Gastroesophageal sphincter (tissue), 4 donors: ENCODE data around the gene CYP2J2. TPM values are rescaled to one million over a fixed set of nuclear protein-coding genes. Genes with fewer than 3 reads are reported as not detected.
"Not testable (repeated sequence)": the region's sequence is repeated elsewhere in the genome, so short reads cannot be mapped to it uniquely, and the experiment has no call there.

ENCODE experiments used
- ATAC-seq: fragments of 150-250 bp; one replicate; pipeline ENCODE4 v1.9.1; 2016; ENCODE audit warnings: mild to moderate bottlenecking, moderate library complexity
- H3K27ac ChIP-seq, 4 donors: fragments of 200-600 bp; sonication (generic) in 3 of 4; 1 replicate in 3 of 4; 2 replicates in 1 of 4; pipeline ENCODE4 v1.5.1; 2016 to 2019
- H3K27me3 ChIP-seq: fragments of 200-600 bp; sonication (generic); one replicate; pipeline ENCODE4 v1.5.1; 2019
- H3K36me3 ChIP-seq, 2 donors: fragments of 200-600 bp; sonication (generic); one replicate each; pipeline ENCODE4 v1.5.1; 2019; ENCODE audit warnings: control low read depth in 1 of 2
- H3K4me1 ChIP-seq, 3 donors: fragments of 200-600 bp; sonication (generic); 1 replicate in 2 of 3; 2 replicates in 1 of 3; pipeline ENCODE4 v1.5.1; 2016 to 2019; ENCODE audit warnings: control low read depth in 2 of 3
- H3K4me3 ChIP-seq, 2 donors: fragments of 200-600 bp; sonication (generic); one replicate each; pipeline ENCODE4 v1.5.1; 2019; ENCODE audit warnings: mild to moderate bottlenecking in 1 of 2, moderate library complexity in 1 of 2
- H3K9me3 ChIP-seq, 3 donors: fragments of 200-600 bp; sonication (generic); one replicate each; pipeline ENCODE4 v1.5.1; 2017 to 2019; ENCODE audit warnings: control low read depth in 2 of 3
- EP300 ChIP-seq: sonication (generic); formaldehyde crosslinking; IDR thresholded peaks from one replicate; pipeline ENCODE4 v1.6.1; 2017; ENCODE audit warnings: antibody characterized with exemption, mild to moderate bottlenecking
- POLR2A ChIP-seq, 2 donors: fragments of 450-650 bp; IDR thresholded peaks; one replicate each; pipeline ENCODE4 v1.6.1; 2017; ENCODE audit warnings: antibody characterized with exemption in 2 of 2, mild to moderate bottlenecking in 2 of 2, moderate library complexity in 1 of 2
- POLR2AphosphoS5 ChIP-seq: sonication (generic); formaldehyde crosslinking; IDR thresholded peaks from one replicate; pipeline ENCODE4 v1.6.1; 2017; ENCODE audit warnings: antibody characterized with exemption
- WGBS, 2 donors: methylation state at CpG; one replicate each; pipeline ENCODE4 v1.1.5; 2018; ENCODE audit warnings: low coverage in 1 of 2; 5-methylcytosine and 5-hydroxymethylcytosine counted together
- total RNA-seq, 4 donors: library from RNA; depleted of rRNA; stranded (reverse); fragments of >200 nt; gene quantifications; one replicate each; pipeline ENCODE4 v1.1.0, GENCODE V29; 2016
- TF ChIP-seq, protein P1 (sequence below), 4 experiments: fragments of 200-600 bp in 2 of 4; fragments of 450-650 bp in 2 of 4; sonication (generic) in 1 of 4; IDR thresholded peaks; one replicate each; pipeline ENCODE4 v1.5.1; 2017 to 2019; ENCODE audit warnings: antibody characterized with exemption in 4 of 4, mild to moderate bottlenecking in 2 of 4, moderate library complexity in 2 of 4

Gene CYP2J2
- total RNA-seq, 4 donors from 2014 or later, result 0.31 to 3.9 (median 0.35) TPM; not detected in 1

DNA sequence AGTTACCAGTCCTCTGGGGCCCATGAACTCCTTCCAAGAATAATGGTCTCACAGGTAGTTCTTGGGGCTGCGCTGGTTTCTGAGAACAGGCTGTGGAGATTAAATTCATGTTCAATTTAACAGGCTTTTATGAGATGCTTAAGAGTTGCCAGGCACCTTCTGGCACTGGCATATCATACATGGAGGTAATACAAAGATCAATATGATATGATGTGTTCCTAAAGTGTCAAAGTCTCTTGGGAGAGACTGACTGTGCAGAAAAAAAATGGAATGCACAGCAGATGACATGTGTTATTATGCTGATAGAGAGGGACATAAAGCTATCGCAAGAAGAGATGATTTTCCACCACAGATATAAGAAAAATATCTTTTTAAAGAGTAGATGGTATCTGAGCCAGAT lies 6.8 kb downstream of the CYP2J2 start:
- Histone ChIP-seq H3K4me3 (no peak overlapping the region), H3K27me3 (peaks cover 20% of the 10 kb centered on the region), H3K9me3 (peaks cover 0 to 12% (median 0%) of the 10 kb centered on the region in 3 donors), H3K4me1 (no peaks in the 10 kb centered on the region), H3K36me3 (no peaks in the 10 kb centered on the region), H3K27ac (no peak overlapping the region)
- no peak for ATAC-seq
- TF ChIP-seq POLR2AphosphoS5 (no peak), POLR2A (IDR thresholded peaks at IDR 0.05) (no peak), EP300 (no peak)
- TF ChIP-seq, protein P1, sequence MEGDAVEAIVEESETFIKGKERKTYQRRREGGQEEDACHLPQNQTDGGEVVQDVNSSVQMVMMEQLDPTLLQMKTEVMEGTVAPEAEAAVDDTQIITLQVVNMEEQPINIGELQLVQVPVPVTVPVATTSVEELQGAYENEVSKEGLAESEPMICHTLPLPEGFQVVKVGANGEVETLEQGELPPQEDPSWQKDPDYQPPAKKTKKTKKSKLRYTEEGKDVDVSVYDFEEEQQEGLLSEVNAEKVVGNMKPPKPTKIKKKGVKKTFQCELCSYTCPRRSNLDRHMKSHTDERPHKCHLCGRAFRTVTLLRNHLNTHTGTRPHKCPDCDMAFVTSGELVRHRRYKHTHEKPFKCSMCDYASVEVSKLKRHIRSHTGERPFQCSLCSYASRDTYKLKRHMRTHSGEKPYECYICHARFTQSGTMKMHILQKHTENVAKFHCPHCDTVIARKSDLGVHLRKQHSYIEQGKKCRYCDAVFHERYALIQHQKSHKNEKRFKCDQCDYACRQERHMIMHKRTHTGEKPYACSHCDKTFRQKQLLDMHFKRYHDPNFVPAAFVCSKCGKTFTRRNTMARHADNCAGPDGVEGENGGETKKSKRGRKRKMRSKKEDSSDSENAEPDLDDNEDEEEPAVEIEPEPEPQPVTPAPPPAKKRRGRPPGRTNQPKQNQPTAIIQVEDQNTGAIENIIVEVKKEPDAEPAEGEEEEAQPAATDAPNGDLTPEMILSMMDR (IDR thresholded peaks at IDR 0.05), result no peak
- 87 to 92% methylated on average over 2 of the region's 2 CpGs for WGBS, 2 donors

DNA sequence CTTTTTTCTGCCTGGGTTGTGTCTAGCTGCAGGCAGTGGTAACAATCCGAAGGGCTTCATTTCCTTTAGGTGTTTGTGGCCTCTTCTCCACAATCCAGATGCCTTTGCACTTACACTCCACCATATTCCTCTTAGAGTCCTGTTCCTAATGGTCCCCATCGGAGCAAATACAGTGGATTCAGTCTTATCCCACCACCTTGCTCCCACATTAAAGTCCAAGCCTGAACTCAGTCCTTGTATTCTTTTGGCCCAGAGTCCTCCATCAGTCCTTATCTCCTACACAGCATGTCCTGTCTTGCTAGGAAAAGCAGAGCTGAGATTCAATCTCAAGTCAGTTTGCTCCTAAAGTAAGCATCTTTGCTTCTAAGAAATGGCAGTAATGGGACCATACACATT lies 8.8 kb downstream of the CYP2J2 start:
- Histone ChIP-seq H3K9me3 (no peaks in the 10 kb centered on the region), H3K4me3 (no peak overlapping the region), H3K27ac (no peak overlapping the region), H3K4me1 (no peaks in the 10 kb centered on the region), H3K27me3 (peaks cover 18% of the 10 kb centered on the region), H3K36me3 (no peaks in the 10 kb centered on the region)
- no peak for ATAC-seq
- WGBS, 2 donors, result 88 to 100% methylated on average over 1 of the region's 2 CpGs
- TF ChIP-seq, protein P1 (IDR thresholded peaks at IDR 0.05), result no peak
- TF ChIP-seq EP300, result no peak
- TF ChIP-seq POLR2A (IDR thresholded peaks at IDR 0.05), result no peak
- no peak for TF ChIP-seq POLR2AphosphoS5

DNA sequence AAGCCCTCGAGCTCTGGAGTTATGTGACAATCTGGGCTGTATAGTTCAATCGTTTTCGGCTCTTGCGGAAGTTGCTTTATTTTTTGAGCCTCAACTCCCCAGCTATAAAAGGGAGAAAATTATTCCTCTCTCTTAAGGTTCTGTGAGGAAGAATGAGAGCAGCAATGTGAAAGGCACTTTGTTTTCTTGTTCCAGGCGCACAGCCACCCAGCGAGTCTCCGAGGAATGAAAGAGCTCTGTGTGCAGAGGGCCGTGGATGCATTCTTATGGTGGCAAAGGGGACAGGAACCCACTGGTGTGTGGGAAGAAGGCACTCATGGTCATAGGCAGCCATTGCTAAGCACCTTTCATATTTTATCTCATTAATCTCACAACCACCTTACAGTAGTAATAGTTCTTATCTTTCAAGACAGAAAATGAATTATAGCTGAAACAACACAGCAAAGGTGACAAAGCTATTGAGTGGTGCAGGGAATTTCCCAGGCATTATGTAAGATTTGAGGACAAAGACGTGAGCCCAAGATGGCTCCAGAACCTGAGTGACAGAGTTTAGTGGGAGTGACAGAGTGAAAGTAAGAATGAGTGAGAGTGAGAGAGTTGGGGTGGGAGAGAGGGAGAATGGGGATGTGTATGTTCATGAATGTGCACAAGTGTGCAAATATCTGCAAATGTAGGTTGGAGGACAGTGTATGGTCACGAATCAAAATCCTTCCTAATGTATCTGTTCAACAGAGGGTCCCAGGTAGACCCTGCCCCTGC lies 9.4 kb downstream of the CYP2J2 start:
- Histone ChIP-seq H3K27me3 (peaks cover 17% of the 10 kb centered on the region), H3K4me1 (no peaks in the 10 kb centered on the region), H3K36me3 (no peaks in the 10 kb centered on the region), H3K4me3 (no peak overlapping the region), H3K9me3 (no peaks in the 10 kb centered on the region), H3K27ac (no peak overlapping the region)
- no peak for TF ChIP-seq POLR2AphosphoS5
- no peak for TF ChIP-seq POLR2A (IDR thresholded peaks at IDR 0.05)
- no peak for TF ChIP-seq EP300
- TF ChIP-seq, protein P1 (IDR thresholded peaks at IDR 0.05), result no peak
- 70 to 95% methylated on average over 6 to 10 of the region's 10 CpGs for WGBS, 2 donors
- ATAC-seq, result no peak

DNA sequence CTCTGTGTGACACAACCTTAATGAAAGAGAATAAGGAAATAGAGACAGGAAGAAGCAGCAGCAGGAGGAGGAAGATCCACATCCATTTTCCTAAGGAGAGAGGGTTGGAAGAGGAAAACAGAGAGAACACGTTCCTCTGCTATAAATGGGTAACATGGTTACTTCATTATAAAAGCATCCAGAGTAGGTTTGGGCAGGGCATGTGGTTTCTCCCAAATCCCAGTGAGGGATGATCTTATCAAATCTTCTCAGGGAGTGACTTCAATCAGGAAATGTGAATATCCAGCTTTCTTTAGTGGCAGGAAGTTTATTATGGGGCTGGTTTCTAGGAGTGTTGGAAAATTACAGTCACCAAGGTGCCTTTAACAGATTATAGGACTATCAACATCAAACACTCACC lies 11.1 kb downstream of the CYP2J2 start:
- WGBS, 2 donors, result 18 to 43% methylated on average over 1 of the region's 1 CpG
- Histone ChIP-seq H3K4me3 (no peak overlapping the region), H3K27ac (no peak overlapping the region), H3K36me3 (no peaks in the 10 kb centered on the region), H3K9me3 (no peaks in the 10 kb centered on the region), H3K4me1 (no peaks in the 10 kb centered on the region), H3K27me3 (peaks cover 17% of the 10 kb centered on the region)
- ATAC-seq, result no peak
- TF ChIP-seq, protein P1 (IDR thresholded peaks at IDR 0.05), result no peak
- TF ChIP-seq EP300, result no peak
- no peak for TF ChIP-seq POLR2AphosphoS5
- no peak for TF ChIP-seq POLR2A (IDR thresholded peaks at IDR 0.05)

DNA sequence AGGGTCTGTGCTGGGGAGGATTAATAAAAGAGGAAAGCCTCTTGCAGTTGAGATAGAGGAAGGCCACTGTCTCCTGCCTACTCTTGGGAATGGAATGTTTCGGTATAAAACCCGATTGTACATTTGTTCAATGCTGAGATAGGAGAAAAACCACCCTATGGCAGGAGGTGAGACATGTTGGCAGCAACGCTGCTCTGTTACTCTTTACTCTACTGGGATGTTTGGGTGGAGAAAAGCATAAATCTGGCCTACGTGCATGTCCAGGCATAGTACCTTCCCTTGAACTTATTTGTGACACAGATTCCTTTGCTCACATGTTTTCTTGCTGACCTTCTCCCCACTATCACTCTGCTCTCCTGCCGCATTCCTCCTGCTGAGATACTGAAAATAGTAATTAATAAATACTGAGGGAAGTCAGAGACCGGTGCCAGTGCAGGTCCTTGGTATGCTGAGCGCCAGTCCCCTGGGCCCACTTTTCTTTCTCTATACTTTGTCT lies 11.7 kb downstream of the CYP2J2 start:
- H3K9me3 ChIP-seq, H3K4me3 ChIP-seq, H3K4me1 ChIP-seq, ATAC-seq, H3K27ac ChIP-seq, H3K36me3 ChIP-seq: not testable (repeated sequence)
- H3K27me3 ChIP-seq, result peaks cover 14% of the 10 kb centered on the region
- WGBS, 2 donors, result 89 to 100% methylated on average over 1 to 6 of the region's 7 CpGs
